Liver (tissue), 9 donors: ENCODE data around the gene MTHFD1L. TPM values are rescaled to one million over a fixed set of nuclear protein-coding genes. Genes with fewer than 3 reads are reported as not detected.

Source experiments
- DNase-seq: peaks from one replicate; pipeline ENCODE4 v3.0.0-alpha.2; 2017; ENCODE audit warnings: low spot score
- H3K27ac ChIP-seq, 2 donors: one replicate each; pipeline ENCODE4 v1.7.0; 2013; ENCODE audit warnings: inconsistent platforms in 2 of 2, low read length in 2 of 2, control low read depth in 1 of 2, low read depth in 1 of 2, mild to moderate bottlenecking in 1 of 2
- H3K27me3 ChIP-seq, 4 donors: one replicate each; pipeline versions ENCODE4 v1.6.1 to v1.7.0; 2013; ENCODE audit warnings: low read length in 3 of 4, inconsistent platforms in 1 of 4, mild to moderate bottlenecking in 1 of 4, moderate library complexity in 1 of 4; ENCODE audit not compliant: control insufficient read depth in 4 of 4, insufficient read depth in 4 of 4
- H3K36me3 ChIP-seq, 4 donors: one replicate each; pipeline versions ENCODE4 v1.6.1 to v1.7.0; 2013; ENCODE audit warnings: low read length in 3 of 4, mild to moderate bottlenecking in 3 of 4, low read depth in 1 of 4, moderate library complexity in 1 of 4; ENCODE audit not compliant: control insufficient read depth in 4 of 4, insufficient read depth in 3 of 4
- H3K4me1 ChIP-seq, 4 donors: one replicate each; pipeline versions ENCODE4 v1.6.1 to v1.7.0; 2013; ENCODE audit warnings: low read length in 3 of 4, mild to moderate bottlenecking in 3 of 4, moderate library complexity in 1 of 4; ENCODE audit not compliant: control insufficient read depth in 4 of 4, insufficient read depth in 4 of 4
- H3K4me3 ChIP-seq, 3 donors: one replicate each; pipeline versions ENCODE4 v1.6.1 to v1.7.0; 2013; ENCODE audit warnings: low read length in 3 of 3, control low read depth in 1 of 3, low read depth in 1 of 3, mild to moderate bottlenecking in 1 of 3
- H3K9ac ChIP-seq, 2 donors: one replicate each; pipeline ENCODE4 v1.7.0; 2013; ENCODE audit warnings: low read length in 2 of 2, mild to moderate bottlenecking in 2 of 2, moderate library complexity in 2 of 2, control low read depth in 1 of 2, low read depth in 1 of 2
- H3K9me3 ChIP-seq, 4 donors: one replicate each; pipeline versions ENCODE4 v1.6.1 to v1.7.0; 2013; ENCODE audit warnings: low read length in 3 of 4; ENCODE audit not compliant: control insufficient read depth in 4 of 4
- EGR1 ChIP-seq, 2 donors: IDR thresholded peaks; 2 replicates each; pipeline ENCODE4 v1.6.1; 2016 to 2018; ENCODE audit warnings: antibody characterized with exemption in 2 of 2, low read depth in 2 of 2
- FOXA1 ChIP-seq: IDR thresholded peaks from 2 replicates; pipeline ENCODE4 v1.6.1; 2016; ENCODE audit warnings: antibody characterized with exemption
- FOXA2 ChIP-seq: IDR thresholded peaks from 2 replicates; pipeline ENCODE4 v1.6.1; 2016; ENCODE audit warnings: antibody characterized with exemption
- GABPA ChIP-seq, 2 donors: IDR thresholded peaks in 1 of 2; conservative IDR thresholded peaks in 1 of 2; 2 replicates each; pipeline ENCODE4 v1.6.1; 2016; ENCODE audit warnings: antibody characterized with exemption in 2 of 2, mild to moderate bottlenecking in 1 of 2, moderate library complexity in 1 of 2
- HNF4A ChIP-seq, 2 donors: conservative IDR thresholded peaks; 2 replicates each; pipeline ENCODE4 v1.6.1; 2016; ENCODE audit warnings: antibody characterized with exemption in 2 of 2, mild to moderate bottlenecking in 2 of 2
- HNF4G ChIP-seq: IDR thresholded peaks from 2 replicates; pipeline ENCODE4 v1.6.1; 2016; ENCODE audit warnings: antibody characterized with exemption
- JUND ChIP-seq, 2 donors: IDR thresholded peaks; 2 replicates each; pipeline ENCODE4 v1.6.1; 2016; ENCODE audit warnings: antibody characterized with exemption in 2 of 2
- NR2F2 ChIP-seq: IDR thresholded peaks from 2 replicates; pipeline ENCODE4 v1.6.1; 2016; ENCODE audit warnings: antibody characterized with exemption
- RAD21 ChIP-seq, 2 donors: IDR thresholded peaks; 2 replicates each; pipeline ENCODE4 v1.6.1; 2016; ENCODE audit warnings: antibody characterized with exemption in 2 of 2, mild to moderate bottlenecking in 2 of 2
- RXRA ChIP-seq, 2 donors: IDR thresholded peaks; 2 replicates each; pipeline ENCODE4 v1.6.1; 2017 to 2018; ENCODE audit warnings: antibody characterized with exemption in 2 of 2, mild to moderate bottlenecking in 1 of 2
- SP1 ChIP-seq: IDR thresholded peaks from 2 replicates; pipeline ENCODE4 v1.6.1; 2018; ENCODE audit warnings: antibody characterized with exemption, mild to moderate bottlenecking
- TAF1 ChIP-seq: conservative IDR thresholded peaks from 2 replicates; pipeline ENCODE4 v1.6.1; 2016; ENCODE audit warnings: antibody characterized with exemption, mild to moderate bottlenecking
- YY1 ChIP-seq: IDR thresholded peaks from 2 replicates; pipeline ENCODE4 v1.6.1; 2016; ENCODE audit warnings: antibody characterized with exemption, mild to moderate bottlenecking
- WGBS: extraction: QIAGEN DNeasy Blood & Tissue Kit; methylation state at CpG from one replicate; pipeline ENCODE4 v1.1.7; 2013; 5-methylcytosine and 5-hydroxymethylcytosine counted together
- polyA plus RNA-seq, 2 donors: library from polyadenylated mRNA; stranded (reverse) in 1 of 2; unstranded in 1 of 2; fragments of 200-250 nt in 1 of 2; fragments of >200 nt in 1 of 2; fragmentation: Nextera tagmentation in 1 of 2; extraction: Ambion mirVana in 1 of 2; gene quantifications; one replicate each; pipeline versions ENCODE4 v1.2.1 to v1.2.3, GENCODE V29; 2013 to 2015
- total RNA-seq, 2 donors: library from RNA; depleted of rRNA; stranded (reverse); fragments of >200 nt; gene quantifications; one replicate each; pipeline ENCODE4 v1.2.3, GENCODE V29; 2014
- TF ChIP-seq, protein P1 (sequence below): IDR thresholded peaks from 2 replicates; pipeline ENCODE4 v1.6.1; 2016; ENCODE audit warnings: antibody characterized with exemption
- TF ChIP-seq, protein P2 (sequence below): IDR thresholded peaks from 2 replicates; pipeline ENCODE4 v1.6.1; 2016; ENCODE audit warnings: antibody characterized with exemption, mild to moderate bottlenecking
- TF ChIP-seq, protein P3 (sequence below): IDR thresholded peaks from 2 replicates; pipeline ENCODE4 v1.6.1; 2016; ENCODE audit warnings: antibody characterized with exemption
- TF ChIP-seq, protein P4 (sequence below): fragments of 150-350 bp; IDR thresholded peaks from 2 replicates; pipeline ENCODE4 v1.5.1; 2017; ENCODE audit warnings: improper control_type of control experiment, low read depth, low read length; ENCODE audit not compliant: missing input control
- TF ChIP-seq, protein P5 (sequence below): IDR thresholded peaks from 2 replicates; pipeline ENCODE4 v1.6.1; 2016; ENCODE audit warnings: antibody characterized with exemption
- donor health status: healthy.
- donor health status: healthy.
- donor health status: healthy.
- donor health status: healthy.
- donor health status: healthy.

MTHFD1L gene
- total and polyA plus RNA-seq, 4 donors, result 2.0 to 7.7 (median 2.8) TPM

DNA sequence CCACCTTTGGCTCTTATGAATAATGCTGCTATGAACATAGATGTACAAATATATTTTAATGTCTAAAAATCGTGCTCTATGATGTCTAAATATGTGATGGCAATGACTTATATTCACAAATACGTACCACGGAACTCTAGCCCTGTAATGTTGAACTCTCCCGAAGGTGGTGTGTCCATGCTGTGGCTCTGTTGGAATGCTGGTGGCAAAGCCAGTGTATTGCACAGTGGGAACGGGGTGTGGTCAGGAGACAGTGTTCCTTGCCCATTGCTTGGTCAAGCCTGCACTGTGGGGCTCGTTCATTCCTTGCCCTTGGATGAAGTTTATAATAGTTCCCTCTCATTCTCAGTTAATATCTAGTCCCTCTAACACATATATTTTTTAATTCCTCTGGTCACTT lies 109.6 kb downstream of the MTHFD1L start:
- TF ChIP-seq FOXA2 (no peak), EGR1 (IDR thresholded peaks at IDR 0.05; ENCODE audit: low read depth in 2 of 2) (no peak)
- TF ChIP-seq, protein P1, sequence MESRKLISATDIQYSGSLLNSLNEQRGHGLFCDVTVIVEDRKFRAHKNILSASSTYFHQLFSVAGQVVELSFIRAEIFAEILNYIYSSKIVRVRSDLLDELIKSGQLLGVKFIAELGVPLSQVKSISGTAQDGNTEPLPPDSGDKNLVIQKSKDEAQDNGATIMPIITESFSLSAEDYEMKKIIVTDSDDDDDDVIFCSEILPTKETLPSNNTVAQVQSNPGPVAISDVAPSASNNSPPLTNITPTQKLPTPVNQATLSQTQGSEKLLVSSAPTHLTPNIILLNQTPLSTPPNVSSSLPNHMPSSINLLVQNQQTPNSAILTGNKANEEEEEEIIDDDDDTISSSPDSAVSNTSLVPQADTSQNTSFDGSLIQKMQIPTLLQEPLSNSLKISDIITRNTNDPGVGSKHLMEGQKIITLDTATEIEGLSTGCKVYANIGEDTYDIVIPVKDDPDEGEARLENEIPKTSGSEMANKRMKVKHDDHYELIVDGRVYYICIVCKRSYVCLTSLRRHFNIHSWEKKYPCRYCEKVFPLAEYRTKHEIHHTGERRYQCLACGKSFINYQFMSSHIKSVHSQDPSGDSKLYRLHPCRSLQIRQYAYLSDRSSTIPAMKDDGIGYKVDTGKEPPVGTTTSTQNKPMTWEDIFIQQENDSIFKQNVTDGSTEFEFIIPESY, result no peak
- Histone ChIP-seq H3K4me3 (no peak overlapping the region), H3K36me3 (no peaks in the 10 kb centered on the region), H3K27me3 (no peaks in the 10 kb centered on the region), H3K4me1 (no peaks in the 10 kb centered on the region), H3K9ac (no peak overlapping the region), H3K27ac (no peak overlapping the region), H3K9me3 (no peaks in the 10 kb centered on the region)
- WGBS, result 96% methylated on average over 6 of the region's 6 CpGs
- no peak for DNase-seq

DNA sequence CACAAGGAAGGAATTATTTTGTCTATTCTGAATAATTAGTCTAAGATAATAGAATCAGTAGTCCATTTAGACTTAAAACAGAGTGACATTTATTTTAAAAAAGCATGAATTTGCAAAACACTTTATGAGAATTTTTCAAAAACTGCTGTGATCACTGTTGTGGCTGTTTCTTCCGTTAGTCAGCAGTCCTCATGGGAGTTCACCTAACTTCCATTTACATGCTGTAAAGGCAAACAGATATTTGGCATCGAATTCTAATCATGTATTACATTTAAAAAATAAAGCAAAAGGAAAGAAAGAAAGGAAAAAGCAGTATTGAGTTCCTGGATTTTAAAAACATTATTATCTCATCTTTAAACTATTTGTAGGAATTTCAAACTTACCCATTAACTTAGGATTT lies 111.8 kb downstream of the MTHFD1L start:
- Histone ChIP-seq H3K4me3 (no peak overlapping the region), H3K27ac (no peak overlapping the region), H3K4me1 (no peaks in the 10 kb centered on the region), H3K27me3 (no peaks in the 10 kb centered on the region), H3K9ac (no peak overlapping the region), H3K36me3 (no peaks in the 10 kb centered on the region), H3K9me3 (no peaks in the 10 kb centered on the region)
- TF ChIP-seq RAD21 (IDR thresholded peaks at IDR 0.05) (no peak), EGR1 (IDR thresholded peaks at IDR 0.05; ENCODE audit: low read depth in 2 of 2) (no peak), JUND (IDR thresholded peaks at IDR 0.05) (no peak), TAF1 (no peak), NR2F2 (no peak), FOXA1 (no peak), HNF4A (conservative IDR thresholded peaks at IDR 0.05) (no peak), GABPA (IDR thresholded peaks at IDR 0.05 in 1 of 2, conservative IDR thresholded peaks at IDR 0.05 in 1 of 2) (no peak), RXRA (IDR thresholded peaks at IDR 0.05) (no peak), SP1 (no peak), YY1 (no peak), HNF4G (no peak), FOXA2 (no peak)
- TF ChIP-seq, protein P2, sequence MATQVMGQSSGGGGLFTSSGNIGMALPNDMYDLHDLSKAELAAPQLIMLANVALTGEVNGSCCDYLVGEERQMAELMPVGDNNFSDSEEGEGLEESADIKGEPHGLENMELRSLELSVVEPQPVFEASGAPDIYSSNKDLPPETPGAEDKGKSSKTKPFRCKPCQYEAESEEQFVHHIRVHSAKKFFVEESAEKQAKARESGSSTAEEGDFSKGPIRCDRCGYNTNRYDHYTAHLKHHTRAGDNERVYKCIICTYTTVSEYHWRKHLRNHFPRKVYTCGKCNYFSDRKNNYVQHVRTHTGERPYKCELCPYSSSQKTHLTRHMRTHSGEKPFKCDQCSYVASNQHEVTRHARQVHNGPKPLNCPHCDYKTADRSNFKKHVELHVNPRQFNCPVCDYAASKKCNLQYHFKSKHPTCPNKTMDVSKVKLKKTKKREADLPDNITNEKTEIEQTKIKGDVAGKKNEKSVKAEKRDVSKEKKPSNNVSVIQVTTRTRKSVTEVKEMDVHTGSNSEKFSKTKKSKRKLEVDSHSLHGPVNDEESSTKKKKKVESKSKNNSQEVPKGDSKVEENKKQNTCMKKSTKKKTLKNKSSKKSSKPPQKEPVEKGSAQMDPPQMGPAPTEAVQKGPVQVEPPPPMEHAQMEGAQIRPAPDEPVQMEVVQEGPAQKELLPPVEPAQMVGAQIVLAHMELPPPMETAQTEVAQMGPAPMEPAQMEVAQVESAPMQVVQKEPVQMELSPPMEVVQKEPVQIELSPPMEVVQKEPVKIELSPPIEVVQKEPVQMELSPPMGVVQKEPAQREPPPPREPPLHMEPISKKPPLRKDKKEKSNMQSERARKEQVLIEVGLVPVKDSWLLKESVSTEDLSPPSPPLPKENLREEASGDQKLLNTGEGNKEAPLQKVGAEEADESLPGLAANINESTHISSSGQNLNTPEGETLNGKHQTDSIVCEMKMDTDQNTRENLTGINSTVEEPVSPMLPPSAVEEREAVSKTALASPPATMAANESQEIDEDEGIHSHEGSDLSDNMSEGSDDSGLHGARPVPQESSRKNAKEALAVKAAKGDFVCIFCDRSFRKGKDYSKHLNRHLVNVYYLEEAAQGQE, result no peak
- TF ChIP-seq, protein P3, sequence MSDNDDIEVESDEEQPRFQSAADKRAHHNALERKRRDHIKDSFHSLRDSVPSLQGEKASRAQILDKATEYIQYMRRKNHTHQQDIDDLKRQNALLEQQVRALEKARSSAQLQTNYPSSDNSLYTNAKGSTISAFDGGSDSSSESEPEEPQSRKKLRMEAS, result no peak
- TF ChIP-seq, protein P1, result no peak
- TF ChIP-seq, protein P4, sequence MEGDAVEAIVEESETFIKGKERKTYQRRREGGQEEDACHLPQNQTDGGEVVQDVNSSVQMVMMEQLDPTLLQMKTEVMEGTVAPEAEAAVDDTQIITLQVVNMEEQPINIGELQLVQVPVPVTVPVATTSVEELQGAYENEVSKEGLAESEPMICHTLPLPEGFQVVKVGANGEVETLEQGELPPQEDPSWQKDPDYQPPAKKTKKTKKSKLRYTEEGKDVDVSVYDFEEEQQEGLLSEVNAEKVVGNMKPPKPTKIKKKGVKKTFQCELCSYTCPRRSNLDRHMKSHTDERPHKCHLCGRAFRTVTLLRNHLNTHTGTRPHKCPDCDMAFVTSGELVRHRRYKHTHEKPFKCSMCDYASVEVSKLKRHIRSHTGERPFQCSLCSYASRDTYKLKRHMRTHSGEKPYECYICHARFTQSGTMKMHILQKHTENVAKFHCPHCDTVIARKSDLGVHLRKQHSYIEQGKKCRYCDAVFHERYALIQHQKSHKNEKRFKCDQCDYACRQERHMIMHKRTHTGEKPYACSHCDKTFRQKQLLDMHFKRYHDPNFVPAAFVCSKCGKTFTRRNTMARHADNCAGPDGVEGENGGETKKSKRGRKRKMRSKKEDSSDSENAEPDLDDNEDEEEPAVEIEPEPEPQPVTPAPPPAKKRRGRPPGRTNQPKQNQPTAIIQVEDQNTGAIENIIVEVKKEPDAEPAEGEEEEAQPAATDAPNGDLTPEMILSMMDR, result no peak
- TF ChIP-seq, protein P5, sequence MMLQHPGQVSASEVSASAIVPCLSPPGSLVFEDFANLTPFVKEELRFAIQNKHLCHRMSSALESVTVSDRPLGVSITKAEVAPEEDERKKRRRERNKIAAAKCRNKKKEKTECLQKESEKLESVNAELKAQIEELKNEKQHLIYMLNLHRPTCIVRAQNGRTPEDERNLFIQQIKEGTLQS, result no peak
- no peak for DNase-seq
- 82% methylated on average over 2 of the region's 2 CpGs for WGBS
